ENCODE data around the gene FBXL7. TPM values are rescaled to one million over a fixed set of nuclear protein-coding genes. Genes with fewer than 3 reads are reported as not detected.

FBXL7 gene
- total RNA-seq, 1 donor from 2014 or later, result 12.2 TPM

Small RNA genes lying within 50 kb of the gene (microRNA-seq; reads per million reads assigned to microRNA genes)
- 79.9 reads per million, percentile 42 among the genes with 10 or more reads in this experiment for gene MIR887 (ENCODE audit: borderline number of aligned reads)

All from mesenteric fat pad (tissue), 1 donor.